ENCODE measurements around the gene SIM1. TPM values are rescaled to one million over a fixed set of nuclear protein-coding genes. Genes with fewer than 3 reads are reported as not detected.

SIM1 gene
- total and polyA plus RNA-seq, 2 of the 8 experiments (the other 6 are each of a cell fraction or from before 2014, with no cell fraction given), result 0.02 to 0.39 TPM

- no peak overlapping the region for H2BK20ac ChIP-seq (ENCODE audit: low read length)
- no peak overlapping the region for H2BK12ac ChIP-seq (ENCODE audit: low read depth, low read length)
- TF ChIP-seq SIRT6 (IDR thresholded peaks at IDR 0.05; ENCODE audit: low read length), result no peak
- no peak for TF ChIP-seq POLR2AphosphoS5 (IDR thresholded peaks at IDR 0.05; ENCODE audit: low read depth, low read length)
- TF ChIP-seq SRF (IDR thresholded peaks at IDR 0.05; ENCODE audit: low read depth, low read length), result no peak
- TF ChIP-seq USF2 (IDR thresholded peaks at IDR 0.05; ENCODE audit: low read length), result no peak
- no peak for TF ChIP-seq SUZ12 (IDR thresholded peaks at IDR 0.05; ENCODE audit: low read length)
- no peak for TF ChIP-seq MAFK (IDR thresholded peaks at IDR 0.05; ENCODE audit: low read depth, low read length)
- no peak for TF ChIP-seq TCF12 (IDR thresholded peaks at IDR 0.05; ENCODE audit: low read depth, low read length)
- no peak for TF ChIP-seq BRCA1 (IDR thresholded peaks at IDR 0.05; ENCODE audit: low read depth, low read length)
- H3K23me2 ChIP-seq (ENCODE audit: low read depth, low read length), result no peaks in the 10 kb centered on the region
- H3K18ac ChIP-seq (ENCODE audit: extremely low read depth, low read length), result no peak overlapping the region
- no peaks in the 10 kb centered on the region for H3K36me3 ChIP-seq (ENCODE audit: control insufficient read depth in 2 of 4, insufficient read depth in 4 of 4, low read length in 3 of 4)
- no peak overlapping the region for H2BK120ac ChIP-seq (replicated peaks; ENCODE audit: low read depth, low read length)
- H2AK5ac ChIP-seq (ENCODE audit: low read depth, low read length), result no peak overlapping the region
- no peaks in the 10 kb centered on the region for H3K79me1 ChIP-seq (ENCODE audit: low read depth, low read length)
- H3K4me2 ChIP-seq (ENCODE audit: insufficient read depth in 1 of 2, low read depth in 2 of 2, low read length in 2 of 2), result no peak overlapping the region
- H4K91ac ChIP-seq (replicated peaks; ENCODE audit: insufficient read length, low read length), result no peak overlapping the region
- no peak overlapping the region for H3K4ac ChIP-seq (replicated peaks; ENCODE audit: insufficient read length, low read depth, low read length)
- 64% methylated on average over 3 of the region's 3 CpGs; no CpG with 5 or more reads in 1 of the 2 experiments for WGBS, 2 experiments (ENCODE audit: extremely low coverage in 1 of 2, insufficient coverage in 1 of 2, insufficient read length in 1 of 2, insufficient replicate concordance in 2 of 2, low coverage in 1 of 2, low lambda C conversion rate in 2 of 2, missing lambda C conversion rate in 1 of 2)
- no peak overlapping the region for H3K27ac ChIP-seq (ENCODE audit: low read depth, low read length)
- H3K4me3 ChIP-seq (ENCODE audit: extremely low read depth in 1 of 4, insufficient read depth in 2 of 4, low read depth in 3 of 4, low read length in 4 of 4), result no peak overlapping the region
- CTCF ChIA-PET (ENCODE audit: partially characterized antibody), result interaction anchor here (1.1 kb wide), 2 partner anchors 14 to 147 kb away, joined by 3 read pairs; no protein-coding TSS in a partner anchor
- no peak overlapping the region for H2BK5ac ChIP-seq (ENCODE audit: low read depth, low read length)
- no peak overlapping the region for H2AFZ ChIP-seq (ENCODE audit: low read length)
- no peaks in the 10 kb centered on the region for H3K79me2 ChIP-seq (ENCODE audit: control insufficient read depth in 1 of 2, insufficient read depth in 2 of 2, low read length in 2 of 2)
- no peak overlapping the region for H3K56ac ChIP-seq (replicated peaks; ENCODE audit: insufficient read length, low read depth, low read length)
- H2BK15ac ChIP-seq (ENCODE audit: low read length), result no peak overlapping the region
- H3K9ac ChIP-seq (replicated peaks in 1 of 4; ENCODE audit: extremely low read depth in 1 of 4, low read depth in 3 of 4, low read length in 3 of 4), result no peak overlapping the region
- H3K23ac ChIP-seq (ENCODE audit: insufficient read length), result no peak overlapping the region
- DNase-seq (ENCODE audit: low read depth in 1 of 2, low spot score in 2 of 2), result no peak
- no peak for FAIRE-seq
- POLR2A ChIA-PET (ENCODE audit: partially characterized antibody), result no interaction called here
- H3K27me3 ChIP-seq (replicated peaks in 1 of 4; ENCODE audit: control insufficient read depth in 3 of 4, extremely low read depth in 1 of 4, insufficient read depth in 3 of 4, low read length in 3 of 4), result no peaks in the 10 kb centered on the region
- H3K9me3 ChIP-seq (ENCODE audit: insufficient read depth in 2 of 2, low read depth in 1 of 2, low read length in 1 of 2), result no peaks in the 10 kb centered on the region
- no peak overlapping the region for H3K14ac ChIP-seq (ENCODE audit: insufficient read length)
- no peaks in the 10 kb centered on the region for H4K20me1 ChIP-seq (replicated peaks in 1 of 2; ENCODE audit: control insufficient read depth in 1 of 2, insufficient read depth in 2 of 2, low read length in 2 of 2)
- no peak overlapping the region for H4K8ac ChIP-seq (ENCODE audit: extremely low read depth, insufficient read depth, low read length)
- H4K5ac ChIP-seq (ENCODE audit: insufficient read length, low read depth, low read length), result no peak overlapping the region
- H3K4me1 ChIP-seq (replicated peaks in 1 of 4; ENCODE audit: control insufficient read depth in 3 of 4, insufficient read depth in 4 of 4, low read length in 3 of 4), result peaks cover 0 to 4% (median 1%) of the 10 kb centered on the region in 4 experiments; a peak in 2 of 7 replicates
Measured at GRCh38 chr6:100376103-100376502, 88.6 kb downstream of the SIM1 start.
